ENCODE measurements around the gene NUP210L. TPM values are rescaled to one million over a fixed set of nuclear protein-coding genes. Genes with fewer than 3 reads are reported as not detected.
A peak's percentile ranks its signal among the peaks of the same experiment; 100 is the strongest.

NUP210L gene
- total and polyA plus RNA-seq, 2 donors from 2014 or later = 0.06 TPM; not detected in 1

- intact Hi-C loops (cut with DNase I) = no loop called here
- H3K36me3 ChIP-seq (ENCODE audit: control insufficient read depth in 2 of 3, insufficient read depth in 3 of 3, low read length in 3 of 3) = no peaks in the 10 kb centered on the region
- no peak for TF ChIP-seq CTCF (IDR thresholded peaks at IDR 0.05; ENCODE audit: borderline replicate concordance, extremely low read depth, insufficient read depth)
- H3K27me3 ChIP-seq (ENCODE audit: control insufficient read depth, insufficient read depth, low read length) = no peaks in the 10 kb centered on the region
- H3K27ac ChIP-seq (ENCODE audit: low read depth in 2 of 2, low read length in 2 of 2) = no peak overlapping the region
- H3K4me3 ChIP-seq (ENCODE audit: low read length in 3 of 3) = no peak overlapping the region
- no peaks in the 10 kb centered on the region for H3K9me3 ChIP-seq (ENCODE audit: control insufficient read depth in 2 of 3, insufficient read depth in 1 of 3, low read length in 3 of 3)
- no peak overlapping the region for H3K9ac ChIP-seq (ENCODE audit: low read length in 3 of 3)
- H3K4me1 ChIP-seq (ENCODE audit: control insufficient read depth in 2 of 3, insufficient read depth in 2 of 3, low read depth in 1 of 3, low read length in 3 of 3) = no peaks in the 10 kb centered on the region
- FAIRE-seq (no peak), DNase-seq (no peak)
Observed at GRCh38 chr1:154193821-154194220, 38.9 kb upstream of the NUP210L start.

GRCh38 chr1:154192476-154192875, 37.6 kb upstream of the NUP210L start:
- Histone ChIP-seq H3K4me3 (ENCODE audit: low read length in 3 of 3) (no peak overlapping the region), H3K27me3 (ENCODE audit: control insufficient read depth, insufficient read depth, low read length) (no peaks in the 10 kb centered on the region), H3K4me1 (ENCODE audit: control insufficient read depth in 2 of 3, insufficient read depth in 2 of 3, low read depth in 1 of 3, low read length in 3 of 3) (no peaks in the 10 kb centered on the region), H3K27ac (ENCODE audit: low read depth in 2 of 2, low read length in 2 of 2) (no peak overlapping the region), H3K9me3 (ENCODE audit: control insufficient read depth in 2 of 3, insufficient read depth in 1 of 3, low read length in 3 of 3) (no peaks in the 10 kb centered on the region), H3K9ac (ENCODE audit: low read length in 3 of 3) (no peak overlapping the region), H3K36me3 (ENCODE audit: control insufficient read depth in 2 of 3, insufficient read depth in 3 of 3, low read length in 3 of 3) (no peaks in the 10 kb centered on the region)
- no peak for DNase-seq
- TF ChIP-seq CTCF (IDR thresholded peaks at IDR 0.05; ENCODE audit: borderline replicate concordance, extremely low read depth, insufficient read depth) = no peak
- FAIRE-seq = no peak
- intact Hi-C loops (cut with DNase I) = no loop called here

- no peaks in the 10 kb centered on the region for H3K27me3 ChIP-seq (ENCODE audit: control insufficient read depth, insufficient read depth, low read length)
- no peaks in the 10 kb centered on the region for H3K4me1 ChIP-seq (ENCODE audit: control insufficient read depth in 2 of 3, insufficient read depth in 2 of 3, low read depth in 1 of 3, low read length in 3 of 3)
- intact Hi-C loops (cut with DNase I) = no loop called here
- TF ChIP-seq CTCF (IDR thresholded peaks at IDR 0.05; ENCODE audit: borderline replicate concordance, extremely low read depth, insufficient read depth) = no peak
- no peak within 1 kb of the TSS for H3K27ac ChIP-seq (ENCODE audit: low read depth in 2 of 2, low read length in 2 of 2)
- DNase-seq (peak in 1 of 5 donors; percentile 9), FAIRE-seq (no peak)
- H3K36me3 ChIP-seq (ENCODE audit: control insufficient read depth in 2 of 3, insufficient read depth in 3 of 3, low read length in 3 of 3) = no peaks in the 10 kb centered on the region
- H3K9me3 ChIP-seq (ENCODE audit: control insufficient read depth in 2 of 3, insufficient read depth in 1 of 3, low read length in 3 of 3) = no peaks in the 10 kb centered on the region
- H3K4me3 ChIP-seq (ENCODE audit: low read length in 3 of 3) = no peak within 1 kb of the TSS
- no peak within 1 kb of the TSS for H3K9ac ChIP-seq (ENCODE audit: low read length in 3 of 3)
Observed at GRCh38 chr1:154191990-154192461, 37.2 kb upstream of the NUP210L start, which contains the start of gene TPM3. Gene TPM3, minus strand, starts transcription at chr1:154192100. Its CDS starts 82 bp downstream, at chr1:154192018.

DNA sequence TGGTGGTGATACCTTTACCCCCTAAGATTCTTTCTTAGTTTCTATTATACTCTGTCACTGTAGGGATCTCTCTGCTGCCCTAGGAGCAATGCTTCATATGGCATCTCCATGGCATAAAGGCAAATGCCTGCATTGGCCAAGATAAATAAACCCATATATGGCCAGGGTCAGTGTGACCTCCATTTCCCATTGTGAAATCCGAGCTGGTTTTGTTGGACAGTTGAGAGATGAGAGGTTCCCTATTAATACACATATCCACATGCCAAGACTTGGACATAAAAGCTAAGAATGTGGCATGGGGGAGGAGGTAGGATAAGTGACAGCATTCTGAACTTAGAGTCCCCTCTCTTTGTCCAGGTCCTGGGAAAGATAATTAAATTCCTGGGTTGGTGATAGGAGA, 35.7 kb upstream of the NUP210L start:
- Histone ChIP-seq H3K27me3 (ENCODE audit: control insufficient read depth, insufficient read depth, low read length) (no peaks in the 10 kb centered on the region), H3K4me1 (ENCODE audit: control insufficient read depth in 2 of 3, insufficient read depth in 2 of 3, low read depth in 1 of 3, low read length in 3 of 3) (no peaks in the 10 kb centered on the region), H3K27ac (ENCODE audit: low read depth in 2 of 2, low read length in 2 of 2) (no peak overlapping the region), H3K4me3 (ENCODE audit: low read length in 3 of 3) (no peak overlapping the region), H3K36me3 (ENCODE audit: control insufficient read depth in 2 of 3, insufficient read depth in 3 of 3, low read length in 3 of 3) (no peaks in the 10 kb centered on the region), H3K9me3 (ENCODE audit: control insufficient read depth in 2 of 3, insufficient read depth in 1 of 3, low read length in 3 of 3) (no peaks in the 10 kb centered on the region), H3K9ac (ENCODE audit: low read length in 3 of 3) (no peak overlapping the region)
- TF ChIP-seq CTCF (IDR thresholded peaks at IDR 0.05; ENCODE audit: borderline replicate concordance, extremely low read depth, insufficient read depth) = no peak
- intact Hi-C loops (cut with DNase I) = no loop called here
- FAIRE-seq = no peak
- DNase-seq = peak in 2 of 5 donors; percentile 38 to 52
